Heart right ventricle (tissue), 16 donors: Measurements from ENCODE around the gene MIDN. TPM values are rescaled to one million over a fixed set of nuclear protein-coding genes. Genes with fewer than 3 reads are reported as not detected.

ENCODE experiments used
- ATAC-seq, 8 donors: fragments of 200-7000 bp; cut with Tn5 transposase; one replicate each; pipeline ENCODE4 v1.9.1; 2020; ENCODE audit warnings: mild to moderate bottlenecking in 8 of 8, moderate library complexity in 8 of 8, moderate number of reproducible peaks in 1 of 8
- DNase-seq, 2 donors: peaks; one replicate each; pipeline ENCODE4 v3.0.0-alpha.2; 2020
- H3K27ac ChIP-seq, 10 donors: fragments of 200-600 bp; sonication (generic) in 2 of 10; one replicate each; pipeline versions ENCODE4 v1.5.0 to v1.8.0; 2020 to 2022; ENCODE audit warnings: mild to moderate bottlenecking in 3 of 10
- H3K27me3 ChIP-seq, 7 donors: fragments of 200-600 bp; one replicate each; pipeline ENCODE4 v1.8.0; 2021 to 2022; ENCODE audit warnings: mild to moderate bottlenecking in 2 of 7
- H3K36me3 ChIP-seq, 9 donors: fragments of 200-600 bp; sonication (generic) in 1 of 9; one replicate each; pipeline versions ENCODE4 v1.5.0 to v1.8.0; 2020 to 2022; ENCODE audit warnings: mild to moderate bottlenecking in 2 of 9
- H3K4me1 ChIP-seq, 9 donors: fragments of 200-600 bp; sonication (generic) in 1 of 9; one replicate each; pipeline versions ENCODE4 v1.5.0 to v1.8.0; 2020 to 2022; ENCODE audit warnings: mild to moderate bottlenecking in 4 of 9
- H3K4me3 ChIP-seq, 10 donors: fragments of 200-600 bp; sonication (generic) in 2 of 10; one replicate each; pipeline versions ENCODE4 v1.5.0 to v1.8.0; 2020 to 2022; ENCODE audit warnings: mild to moderate bottlenecking in 7 of 10, moderate library complexity in 2 of 10
- H3K9me3 ChIP-seq, 11 donors: fragments of 200-600 bp in 10 of 11; sonication (generic) in 2 of 11; one replicate each; pipeline versions ENCODE4 v1.5.0 to v1.8.0; 2013 to 2022; ENCODE audit warnings: mild to moderate bottlenecking in 2 of 11, control low read depth in 1 of 11, moderate library complexity in 1 of 11
- WGBS, 2 donors: extraction: QIAGEN DNeasy Blood & Tissue Kit; methylation state at CpG; one replicate each; pipeline ENCODE4 v1.1.7; 2013; ENCODE audit warnings: inconsistent platforms in 1 of 2; 5-methylcytosine and 5-hydroxymethylcytosine counted together
- intact Hi-C, 10 donors: fragments of 100-400 bp; cut with DNase I; formaldehyde crosslinking; loops; one replicate each; pipeline versions ENCODE4 v1.11.1 to v1.14.2; 2022
- polyA plus RNA-seq, 2 donors: library from polyadenylated mRNA; stranded (reverse); fragments of 200-250 nt; gene quantifications; one replicate each; pipeline ENCODE4 v1.2.3, GENCODE V29; 2013
- total RNA-seq, 10 donors: library from RNA; stranded (reverse); fragmentation: NEBNext Ultra II Directional in 3 of 10; extraction: Animal tissue kit (Norgen Biotek cat#: 25700) in 3 of 10; gene quantifications; one replicate each; pipeline versions ENCODE4 v1.2.1 to v1.2.4, GENCODE V29; 2021 to 2023
- TF ChIP-seq, protein P1 (sequence below), 9 donors: fragments of 200-600 bp; sonication (generic) in 2 of 9; IDR thresholded peaks; one replicate each; pipeline versions ENCODE4 v1.5.0 to v1.8.0; 2021 to 2022; ENCODE audit warnings: antibody characterized with exemption in 9 of 9, mild to moderate bottlenecking in 5 of 9, moderate library complexity in 1 of 9
- donor health status: Arrhythmogenic right ventricular cardiomyopathy.
- donor health status: ischemic (EF 13 %, LVEDD 7.1; RV severe dilation, severe dysfunction).
- donor health status: healthy with polysubstance abuse.
- donor health status: DM: no; HTN: yes; CAD: no.
- donor health status: DM: no; HTN: no; CAD: no.
- donor health status: ischemic (EF 25% LVEDD 6.9; RV normal size, moderate dysfunction).
- donor health status: ischemic (EF 25% LVEDD 5.7; RV mildly dilated, moderate dysfunction).
- donor health status: healthy.
- donor health status: DM: yes; HTN: yes; CAD: no.
- donor health status: Ischemic cardiomyopathy.
- donor health status: ischemic (EF 35%, LVEDD 5.7; RV mildly dilated, moderate dysfunction).
- donor health status: nonischemic (EF 11% LVEDD 7.7; RV severe dilation, severe dysfunction).
- donor health status: DM: yes; HTN: yes; CAD: no.
- donor health status: PGD.
- donor health status: ischemic (EF 29% LVEDD 5.4; RV normal size, mild dysfunction).
- donor health status: nonischemic (EF 23%, LVEDD 6.1; RV moderate dilation, normal function).

MIDN gene
- total and polyA plus RNA-seq, 12 donors, result 22.7 to 236 (median 63.7) TPM

GRCh38 chr19:1226522-1227303 lies 21.7 kb upstream of the MIDN start:
- 95 to 96% methylated on average over 49 to 50 of the region's 50 CpGs for WGBS, 2 donors

DNA sequence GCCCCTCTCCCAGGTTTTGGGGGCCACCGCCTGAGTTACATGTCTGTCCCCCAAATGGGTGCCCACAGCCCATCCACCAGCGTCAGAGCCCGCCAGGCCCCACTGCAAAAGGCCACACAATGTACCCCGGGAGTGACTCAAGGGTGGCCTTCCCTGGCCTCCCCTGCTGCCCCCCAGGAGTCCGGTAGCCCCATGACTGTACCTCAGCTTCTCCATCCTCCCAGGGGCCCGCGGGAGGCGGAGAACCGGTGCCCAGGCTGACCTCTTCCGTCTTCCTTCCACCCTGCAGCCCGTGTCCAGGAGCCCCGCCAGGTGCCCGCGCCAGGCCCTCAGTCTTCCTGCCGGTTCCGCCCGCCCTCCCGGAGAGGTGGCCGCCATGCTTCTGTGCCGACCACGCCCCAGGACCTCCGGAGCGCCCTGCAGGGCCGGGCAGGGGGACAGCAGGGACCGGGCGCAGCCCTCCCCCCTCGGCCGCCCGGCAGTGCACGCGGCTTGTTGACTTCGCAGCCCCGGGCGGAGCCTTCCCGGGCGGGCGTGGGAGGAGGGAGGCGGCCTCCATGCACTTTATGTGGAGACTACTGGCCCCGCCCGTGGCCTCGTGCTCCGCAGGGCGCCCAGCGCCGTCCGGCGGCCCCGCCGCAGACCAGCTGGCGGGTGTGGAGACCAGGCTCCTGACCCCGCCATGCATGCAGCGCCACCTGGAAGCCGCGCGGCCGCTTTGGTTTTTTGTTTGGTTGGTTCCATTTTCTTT lies 20.9 kb upstream of the MIDN start:
- Histone ChIP-seq H3K27me3 (no peaks in the 10 kb centered on the region), H3K4me1 (peaks cover 0 to 19% (median 6%) of the 10 kb centered on the region in 9 donors), H3K36me3 (peaks cover 0 to 59% (median 30%) of the 10 kb centered on the region in 9 donors), H3K27ac (no peak overlapping the region), H3K9me3 (no peaks in the 10 kb centered on the region), H3K4me3 (no peak overlapping the region)
- no peak for DNase-seq
- intact Hi-C loops, result no loop called here
- no peak for ATAC-seq
- 92 to 94% methylated on average over 56 of the region's 56 CpGs for WGBS, 2 donors
- TF ChIP-seq, protein P1, sequence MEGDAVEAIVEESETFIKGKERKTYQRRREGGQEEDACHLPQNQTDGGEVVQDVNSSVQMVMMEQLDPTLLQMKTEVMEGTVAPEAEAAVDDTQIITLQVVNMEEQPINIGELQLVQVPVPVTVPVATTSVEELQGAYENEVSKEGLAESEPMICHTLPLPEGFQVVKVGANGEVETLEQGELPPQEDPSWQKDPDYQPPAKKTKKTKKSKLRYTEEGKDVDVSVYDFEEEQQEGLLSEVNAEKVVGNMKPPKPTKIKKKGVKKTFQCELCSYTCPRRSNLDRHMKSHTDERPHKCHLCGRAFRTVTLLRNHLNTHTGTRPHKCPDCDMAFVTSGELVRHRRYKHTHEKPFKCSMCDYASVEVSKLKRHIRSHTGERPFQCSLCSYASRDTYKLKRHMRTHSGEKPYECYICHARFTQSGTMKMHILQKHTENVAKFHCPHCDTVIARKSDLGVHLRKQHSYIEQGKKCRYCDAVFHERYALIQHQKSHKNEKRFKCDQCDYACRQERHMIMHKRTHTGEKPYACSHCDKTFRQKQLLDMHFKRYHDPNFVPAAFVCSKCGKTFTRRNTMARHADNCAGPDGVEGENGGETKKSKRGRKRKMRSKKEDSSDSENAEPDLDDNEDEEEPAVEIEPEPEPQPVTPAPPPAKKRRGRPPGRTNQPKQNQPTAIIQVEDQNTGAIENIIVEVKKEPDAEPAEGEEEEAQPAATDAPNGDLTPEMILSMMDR (IDR thresholded peaks at IDR 0.05), result no peak

More at GRCh38 chr19:1226522-1227303, 21.7 kb upstream of the MIDN start:
- H3K36me3 ChIP-seq, result peaks cover 0 to 67% (median 30%) of the 10 kb centered on the region in 9 donors
- intact Hi-C loops, result no loop called here
- TF ChIP-seq, protein P1 (IDR thresholded peaks at IDR 0.05), result no peak
- H3K27me3 ChIP-seq, result no peaks in the 10 kb centered on the region
- DNase-seq (no peak), ATAC-seq (no peak)
- no peak overlapping the region for H3K27ac ChIP-seq
- H3K4me3 ChIP-seq, result no peak overlapping the region
- H3K9me3 ChIP-seq, result no peaks in the 10 kb centered on the region
- H3K4me1 ChIP-seq, result peaks cover 2 to 21% (median 8%) of the 10 kb centered on the region in 9 donors

GRCh38 chr19:1228161-1228957 lies 20.0 kb upstream of the MIDN start:
- H3K9me3 ChIP-seq, result no peaks in the 10 kb centered on the region
- 97% methylated on average over 68 to 100 of the region's 100 CpGs for WGBS, 2 donors
- intact Hi-C loops, result no loop called here
- H3K4me1 ChIP-seq, result peaks cover 7 to 19% (median 13%) of the 10 kb centered on the region in 9 donors
- no peaks in the 10 kb centered on the region for H3K27me3 ChIP-seq
- ATAC-seq (no peak), DNase-seq (no peak)
- H3K27ac ChIP-seq, result no peak overlapping the region
- peaks cover 0 to 50% (median 26%) of the 10 kb centered on the region in 9 donors for H3K36me3 ChIP-seq
- no peak overlapping the region for H3K4me3 ChIP-seq
- TF ChIP-seq, protein P1 (IDR thresholded peaks at IDR 0.05), result no peak
